HepG2 (cell line): ENCODE results near the gene PRAMEF33. TPM values are rescaled to one million over a fixed set of nuclear protein-coding genes. Genes with fewer than 3 reads are reported as not detected.
"Not testable (repeated sequence)": the region's sequence is repeated elsewhere in the genome, so short reads cannot be mapped to it uniquely, and the experiment has no call there.

ENCODE experiments used
- ATAC-seq: fragments of 200-7000 bp; cut with Tn5 transposase; 3 replicates; pipeline ENCODE4 v1.9.1; 2020; ENCODE audit warnings: mild to moderate bottlenecking, moderate library complexity
- BruUV-seq: library from RNA; stranded (reverse); fragments of 400-500 nt; replicated peaks from 2 replicates; lab custom pipeline; 2021; lab: Mats Ljungman, UMichigan
- CTCF ChIA-PET: fragments of 300-600 bp; formaldehyde crosslinking; extraction: SDS; loops from one replicate; lab custom pipeline; 2021; ENCODE audit warnings: low total read pairs, inconsistent platforms, low intra/inter-chr PET ratio; lab: Yijun Ruan, JAX
- POLR2A ChIA-PET: fragments of 350-600 bp; sonication (Branson Sonifier 250); formaldehyde crosslinking; loops from one replicate; lab custom pipeline; 2020; ENCODE audit warnings: antibody characterized with exemption, inconsistent platforms; lab: Yijun Ruan, JAX
- DNase-seq: peaks from one replicate; pipeline ENCODE4 v3.0.0-alpha.2; 2015; ENCODE audit warnings: low spot score
- FAIRE-seq: peaks from 3 replicates; lab custom pipeline; 2011; peaks lifted over from hg19 to GRCh38; lab: Jason Lieb, UNC
- H2AFZ ChIP-seq: one replicate; pipeline ENCODE4 v1.6.1; 2011; ENCODE audit warnings: low read length, inconsistent platforms
- H3K27ac ChIP-seq: fragments of 300-600 bp; 3 replicates; pipeline ENCODE4 v1.8.0; 2011; ENCODE audit warnings: mixed run types, mild to moderate bottlenecking, mixed read lengths, low read length, inconsistent platforms; ENCODE audit not compliant: insufficient read depth; ENCODE audit errors: extremely low read length
- H3K27me3 ChIP-seq, 2 experiments: fragments of 200-600 bp in 1 of 2; 2 replicates in 1 of 2; 3 replicates in 1 of 2; pipeline versions ENCODE4 v1.6.0 to v1.8.0; 2011; ENCODE audit warnings: low read length in 2 of 2, mild to moderate bottlenecking in 2 of 2, moderate library complexity in 2 of 2, inconsistent platforms in 1 of 2; ENCODE audit not compliant: insufficient read depth in 2 of 2, control insufficient read depth in 1 of 2
- H3K36me3 ChIP-seq, 2 experiments: fragments of 200-600 bp in 1 of 2; replicated peaks in 1 of 2; 2 replicates in 1 of 2; 3 replicates in 1 of 2; pipeline versions ENCODE4 v1.5.1 to v1.8.0; 2011; ENCODE audit warnings: low read length in 2 of 2, inconsistent platforms in 1 of 2; ENCODE audit not compliant: insufficient read depth in 2 of 2, control insufficient read depth in 1 of 2
- H3K4me1 ChIP-seq: 2 replicates; pipeline ENCODE4 v1.5.1; 2012; ENCODE audit warnings: low read length, inconsistent platforms; ENCODE audit not compliant: insufficient read depth
- H3K4me2 ChIP-seq: 2 replicates; pipeline ENCODE4 v1.6.0; 2011; ENCODE audit warnings: low read depth, low read length, inconsistent platforms
- H3K4me3 ChIP-seq, 3 experiments: fragments of 200-600 bp in 1 of 3; sonication (generic), shearing (Covaris generic) in 1 of 3; replicated peaks in 1 of 3; 2 replicates each; pipeline ENCODE4 v1.5.1; 2011 to 2016; ENCODE audit warnings: low read length in 3 of 3, inconsistent platforms in 2 of 3, low read depth in 2 of 3, mild to moderate bottlenecking in 2 of 3, control low read depth in 1 of 3, mixed read lengths in 1 of 3; ENCODE audit not compliant: insufficient read depth in 1 of 3
- H3K79me2 ChIP-seq: one replicate; pipeline ENCODE4 v1.6.1; 2011; ENCODE audit warnings: low read length, inconsistent platforms; ENCODE audit not compliant: insufficient read depth
- H3K9ac ChIP-seq: 2 replicates; pipeline ENCODE4 v1.6.0; 2011; ENCODE audit warnings: mild to moderate bottlenecking, low read depth, low read length, inconsistent platforms; ENCODE audit not compliant: insufficient read depth
- H3K9me3 ChIP-seq: 2 replicates; pipeline ENCODE4 v1.5.1; 2012; ENCODE audit warnings: mild to moderate bottlenecking, low read length
- H4K20me1 ChIP-seq: 2 replicates; pipeline ENCODE4 v1.6.0; 2011; ENCODE audit warnings: inconsistent platforms, mild to moderate bottlenecking, low read length, moderate library complexity; ENCODE audit not compliant: insufficient read depth
- WGBS: methylation state at CpG from one replicate; pipeline ENCODE4 v1.1.6; 2017; ENCODE audit warnings: low lambda C conversion rate; 5-methylcytosine and 5-hydroxymethylcytosine counted together
- in situ Hi-C: cut with HindIII; loops from 2 replicates; pipeline ENCODE4 v1.10.0; 2017; ENCODE audit warnings: low pct_unique_long_range_greater_than_20kb; ENCODE audit not compliant: extremely low pct_ligation_motif_present
- intact Hi-C: fragments of 100-400 bp; cut with micrococcal nuclease; formaldehyde crosslinking; loops from one replicate; pipeline ENCODE4 v1.10.0; 2022; ENCODE audit not compliant: unreplicated experiment
- polyA plus RNA-seq, 8 experiments: library from polyadenylated mRNA; depleted of rRNA in 3 of 8; stranded (reverse) in 7 of 8; unstranded in 1 of 8; fragments of >200 nt; fragmentation: Illumina TruSeq in 4 of 8; extraction: Trizol in 4 of 8; gene quantifications; 2 replicates each; pipeline versions ENCODE4 v1.2.1 to v1.2.3, GENCODE V29; 2011 to 2016; ENCODE audit warnings: low read depth in 4 of 8, missing spikeins in 1 of 8, mixed read lengths in 1 of 8; ENCODE audit not compliant: insufficient read depth in 1 of 8
- total RNA-seq, 5 experiments: library from RNA; depleted of rRNA; stranded (reverse); fragments of >200 nt; fragmentation: Illumina TruSeq; extraction: Trizol; gene quantifications; 2 replicates each; pipeline ENCODE4 v1.2.3, GENCODE V29; 2016; ENCODE audit warnings: low read depth in 1 of 5
- TF ChIP-seq, protein P1 (sequence below): sonication (generic); formaldehyde crosslinking; IDR thresholded peaks from 2 replicates; pipeline ENCODE4 v1.5.0; 2020; ENCODE audit warnings: mild to moderate bottlenecking, missing genetic modification reagents, moderate library complexity

The PRAMEF33 gene
- total and polyA plus RNA-seq, 2 of the 13 experiments (the other 11 are each of a cell fraction or from before 2014, with no cell fraction given) = not detected

DNA sequence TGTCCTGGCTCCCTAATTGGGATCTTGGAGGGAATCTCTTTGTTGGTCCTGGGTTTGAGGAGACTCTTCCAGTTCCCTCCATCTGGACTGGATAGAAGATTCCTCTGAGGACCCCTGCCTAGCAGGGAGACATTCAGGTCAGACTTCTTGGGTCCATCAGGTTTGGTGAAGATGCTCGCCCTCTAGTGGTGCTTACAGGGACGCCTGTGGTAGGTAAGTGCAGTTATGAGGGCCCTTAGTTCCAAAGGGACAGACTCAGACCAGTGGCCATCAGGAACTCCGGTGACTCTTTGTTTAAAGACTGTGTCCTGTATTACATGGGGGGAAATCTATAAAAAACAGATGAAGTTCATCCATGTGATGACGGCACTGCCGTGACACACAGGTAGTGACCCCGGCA is 26.3 kb upstream of the PRAMEF33 start:
- H3K27me3 ChIP-seq, BruUV-seq, POLR2A ChIA-PET, H2AFZ ChIP-seq, H3K4me3 ChIP-seq, H4K20me1 ChIP-seq, intact Hi-C loops, H3K79me2 ChIP-seq, H3K4me1 ChIP-seq, H3K36me3 ChIP-seq, H3K9me3 ChIP-seq, in situ Hi-C loops, H3K27ac ChIP-seq, CTCF ChIA-PET, H3K4me2 ChIP-seq, DNase-seq, H3K9ac ChIP-seq: not testable (repeated sequence)
- ATAC-seq (peak; percentile 75), FAIRE-seq (peak; percentile 88)
- TF ChIP-seq, protein P1, sequence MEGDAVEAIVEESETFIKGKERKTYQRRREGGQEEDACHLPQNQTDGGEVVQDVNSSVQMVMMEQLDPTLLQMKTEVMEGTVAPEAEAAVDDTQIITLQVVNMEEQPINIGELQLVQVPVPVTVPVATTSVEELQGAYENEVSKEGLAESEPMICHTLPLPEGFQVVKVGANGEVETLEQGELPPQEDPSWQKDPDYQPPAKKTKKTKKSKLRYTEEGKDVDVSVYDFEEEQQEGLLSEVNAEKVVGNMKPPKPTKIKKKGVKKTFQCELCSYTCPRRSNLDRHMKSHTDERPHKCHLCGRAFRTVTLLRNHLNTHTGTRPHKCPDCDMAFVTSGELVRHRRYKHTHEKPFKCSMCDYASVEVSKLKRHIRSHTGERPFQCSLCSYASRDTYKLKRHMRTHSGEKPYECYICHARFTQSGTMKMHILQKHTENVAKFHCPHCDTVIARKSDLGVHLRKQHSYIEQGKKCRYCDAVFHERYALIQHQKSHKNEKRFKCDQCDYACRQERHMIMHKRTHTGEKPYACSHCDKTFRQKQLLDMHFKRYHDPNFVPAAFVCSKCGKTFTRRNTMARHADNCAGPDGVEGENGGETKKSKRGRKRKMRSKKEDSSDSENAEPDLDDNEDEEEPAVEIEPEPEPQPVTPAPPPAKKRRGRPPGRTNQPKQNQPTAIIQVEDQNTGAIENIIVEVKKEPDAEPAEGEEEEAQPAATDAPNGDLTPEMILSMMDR = 0 out of 2 replicates have a peak, but pooled peaks have one; percentile 19
- 35% methylated on average over 5 of the region's 6 CpGs for WGBS

DNA sequence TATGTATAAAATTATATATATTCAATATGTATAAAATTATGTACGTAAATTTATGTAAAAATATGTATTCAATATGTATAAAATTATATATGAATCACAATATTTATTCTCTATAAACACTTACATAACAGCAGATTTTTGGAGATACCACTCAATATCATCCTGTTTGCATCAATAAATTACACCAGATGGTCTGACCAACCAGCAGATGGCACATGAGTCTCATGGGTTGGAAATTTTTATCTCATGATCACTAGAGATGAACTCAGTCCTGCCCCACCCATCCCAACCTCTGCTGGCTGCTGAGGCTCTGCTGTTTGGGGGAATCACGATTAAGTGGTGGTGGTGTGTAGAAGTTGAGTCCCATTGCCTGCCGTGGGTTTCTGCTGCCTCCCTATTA is 23.7 kb upstream of the PRAMEF33 start:
- POLR2A ChIA-PET, H3K9ac ChIP-seq, H3K4me3 ChIP-seq, H3K27me3 ChIP-seq, H3K4me1 ChIP-seq, H3K27ac ChIP-seq, H3K9me3 ChIP-seq, in situ Hi-C loops, intact Hi-C loops, H3K36me3 ChIP-seq, H3K79me2 ChIP-seq, H4K20me1 ChIP-seq, BruUV-seq, H2AFZ ChIP-seq, ATAC-seq, DNase-seq, CTCF ChIA-PET, H3K4me2 ChIP-seq: not testable (repeated sequence)
- 11% methylated on average over 3 of the region's 3 CpGs for WGBS
- peak; percentile 8 for FAIRE-seq

DNA sequence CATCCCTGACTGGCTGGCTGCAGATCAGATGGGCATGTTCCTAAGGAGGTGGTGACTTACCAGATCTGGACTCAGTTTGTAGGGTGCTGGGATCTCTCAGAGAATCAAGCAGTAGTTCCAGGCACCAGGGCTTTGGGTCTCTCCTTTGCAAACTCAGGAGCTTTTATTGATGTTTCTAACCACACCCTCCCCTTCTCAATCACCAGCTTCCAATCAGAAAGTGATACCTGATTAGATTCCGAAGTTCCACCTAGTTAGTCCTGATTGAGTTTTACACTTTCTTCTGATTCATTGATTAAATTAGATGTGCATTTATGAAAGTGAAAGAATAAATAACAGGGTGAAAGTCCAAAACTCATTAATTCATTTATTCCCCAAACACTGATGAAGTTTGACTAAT is 18.3 kb upstream of the PRAMEF33 start, which contains the start of gene PRAMEF8:
TSS of gene PRAMEF8 (minus strand) at position 101 of the 400 bp plus-strand sequence. CDS start 1,046 bp downstream, outside the sequence.
- H3K4me2 ChIP-seq, H2AFZ ChIP-seq, H3K27ac ChIP-seq, H3K79me2 ChIP-seq, CTCF ChIA-PET, POLR2A ChIA-PET, H3K27me3 ChIP-seq, in situ Hi-C loops, H3K4me1 ChIP-seq, DNase-seq, H3K36me3 ChIP-seq, BruUV-seq, intact Hi-C loops, H3K9me3 ChIP-seq, ATAC-seq, FAIRE-seq, H3K9ac ChIP-seq, H3K4me3 ChIP-seq, H4K20me1 ChIP-seq: not testable (repeated sequence)
- WGBS = no CpG with 5 or more reads among the region's 1 CpG

DNA sequence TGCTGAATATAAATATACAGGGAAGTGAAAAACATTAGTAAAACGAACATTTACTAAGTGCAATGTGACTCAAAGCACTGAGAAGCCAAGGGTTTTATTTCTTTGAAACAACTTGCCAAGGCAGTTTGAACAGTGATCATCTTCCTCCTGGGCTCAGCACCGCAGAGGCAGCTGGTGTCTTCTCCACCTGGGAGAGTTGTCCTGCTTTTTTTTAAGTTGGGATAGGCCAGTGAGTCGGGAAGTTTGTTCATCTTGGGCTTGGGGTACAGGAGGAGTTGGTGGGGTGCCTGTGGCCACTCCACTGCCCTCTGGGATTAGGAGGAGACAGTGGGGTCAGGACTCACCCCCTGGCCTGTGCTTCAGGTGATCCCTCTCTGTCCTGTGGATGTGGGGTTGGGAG is 14.3 kb upstream of the PRAMEF33 start:
- H3K9ac ChIP-seq, ATAC-seq, H3K27ac ChIP-seq, DNase-seq, POLR2A ChIA-PET, in situ Hi-C loops, H3K79me2 ChIP-seq, H3K36me3 ChIP-seq, H3K4me2 ChIP-seq, FAIRE-seq, H3K4me3 ChIP-seq, H4K20me1 ChIP-seq, CTCF ChIA-PET, H2AFZ ChIP-seq, H3K27me3 ChIP-seq, H3K4me1 ChIP-seq, intact Hi-C loops, H3K9me3 ChIP-seq, BruUV-seq: not testable (repeated sequence)
- 14% methylated on average over 2 of the region's 3 CpGs for WGBS
